Measurements from ENCODE around the gene GGACT.

Gene GGACT

GRCh38 chr13:100588331-100589177, at the start of gene GGACT:
Gene GGACT (minus strand): TSS chr13:100588789. CDS start chr13:100532591, 56,198 bp downstream.
- Histone ChIP-seq H3K79me2 (ENCODE audit: control insufficient read depth, insufficient read depth, low read length, unreplicated experiment) (no peaks in the 10 kb centered on the region), H3K27me3 (ENCODE audit: insufficient read depth, low read length) (no peaks in the 10 kb centered on the region), H3K27ac (ENCODE audit: low read depth, low read length) (peak within 1 kb of the TSS; percentile 30; the same call in 1 of the 2 replicates), H3K36me3 (ENCODE audit: insufficient read depth, low read length) (no peaks in the 10 kb centered on the region), H3K4me1 (ENCODE audit: control insufficient read depth, insufficient read depth, low read length, unreplicated experiment) (peaks cover 6% of the 10 kb centered on the region), H2AFZ (ENCODE audit: low read length, unreplicated experiment) (peak within 1 kb of the TSS; percentile 99), H3K4me3 (ENCODE audit: low read depth, low read length) (peak within 1 kb of the TSS; percentile 94)

GRCh38 chr13:100637796-100638195, 49.2 kb upstream of the GGACT start:
- Histone ChIP-seq H3K27ac (ENCODE audit: low read depth, low read length) (no peak overlapping the region), H3K79me2 (ENCODE audit: control insufficient read depth, insufficient read depth, low read length, unreplicated experiment) (no peaks in the 10 kb centered on the region), H3K36me3 (ENCODE audit: insufficient read depth, low read length) (no peaks in the 10 kb centered on the region), H3K27me3 (ENCODE audit: insufficient read depth, low read length) (no peaks in the 10 kb centered on the region), H3K4me3 (ENCODE audit: low read depth, low read length) (no peak overlapping the region), H2AFZ (ENCODE audit: low read length, unreplicated experiment) (no peak overlapping the region), H3K4me1 (ENCODE audit: control insufficient read depth, insufficient read depth, low read length, unreplicated experiment) (no peaks in the 10 kb centered on the region)

GRCh38 chr13:100637380-100637779, 48.8 kb upstream of the GGACT start:
- Histone ChIP-seq H3K4me3 (ENCODE audit: low read depth, low read length) (no peak overlapping the region), H3K4me1 (ENCODE audit: control insufficient read depth, insufficient read depth, low read length, unreplicated experiment) (no peaks in the 10 kb centered on the region), H3K79me2 (ENCODE audit: control insufficient read depth, insufficient read depth, low read length, unreplicated experiment) (no peaks in the 10 kb centered on the region), H2AFZ (ENCODE audit: low read length, unreplicated experiment) (no peak overlapping the region), H3K27me3 (ENCODE audit: insufficient read depth, low read length) (no peaks in the 10 kb centered on the region), H3K27ac (ENCODE audit: low read depth, low read length) (no peak overlapping the region), H3K36me3 (ENCODE audit: insufficient read depth, low read length) (no peaks in the 10 kb centered on the region)

GRCh38 chr13:100636441-100636840, 47.9 kb upstream of the GGACT start:
- Histone ChIP-seq H2AFZ (ENCODE audit: low read length, unreplicated experiment) (no peak overlapping the region), H3K79me2 (ENCODE audit: control insufficient read depth, insufficient read depth, low read length, unreplicated experiment) (no peaks in the 10 kb centered on the region), H3K27me3 (ENCODE audit: insufficient read depth, low read length) (no peaks in the 10 kb centered on the region), H3K27ac (ENCODE audit: low read depth, low read length) (no peak overlapping the region), H3K36me3 (ENCODE audit: insufficient read depth, low read length) (no peaks in the 10 kb centered on the region), H3K4me3 (ENCODE audit: low read depth, low read length) (no peak overlapping the region), H3K4me1 (ENCODE audit: control insufficient read depth, insufficient read depth, low read length, unreplicated experiment) (no peaks in the 10 kb centered on the region)

GRCh38 chr13:100636004-100636403, 47.4 kb upstream of the GGACT start:
- H3K4me3 ChIP-seq (ENCODE audit: low read depth, low read length) = no peak overlapping the region
- H3K4me1 ChIP-seq (ENCODE audit: control insufficient read depth, insufficient read depth, low read length, unreplicated experiment) = no peaks in the 10 kb centered on the region
- no peaks in the 10 kb centered on the region for H3K36me3 ChIP-seq (ENCODE audit: insufficient read depth, low read length)
- no peaks in the 10 kb centered on the region for H3K79me2 ChIP-seq (ENCODE audit: control insufficient read depth, insufficient read depth, low read length, unreplicated experiment)
- no peak overlapping the region for H2AFZ ChIP-seq (ENCODE audit: low read length, unreplicated experiment)
- no peaks in the 10 kb centered on the region for H3K27me3 ChIP-seq (ENCODE audit: insufficient read depth, low read length)
- H3K27ac ChIP-seq (ENCODE audit: low read depth, low read length) = no peak overlapping the region

- H3K27me3 ChIP-seq (ENCODE audit: insufficient read depth, low read length) = no peaks in the 10 kb centered on the region
- no peaks in the 10 kb centered on the region for H3K36me3 ChIP-seq (ENCODE audit: insufficient read depth, low read length)
- H3K27ac ChIP-seq (ENCODE audit: low read depth, low read length) = no peak overlapping the region
- H2AFZ ChIP-seq (ENCODE audit: low read length, unreplicated experiment) = no peak overlapping the region
- H3K4me1 ChIP-seq (ENCODE audit: control insufficient read depth, insufficient read depth, low read length, unreplicated experiment) = no peaks in the 10 kb centered on the region
- no peak overlapping the region for H3K4me3 ChIP-seq (ENCODE audit: low read depth, low read length)
- H3K79me2 ChIP-seq (ENCODE audit: control insufficient read depth, insufficient read depth, low read length, unreplicated experiment) = no peaks in the 10 kb centered on the region
Observed at GRCh38 chr13:100634696-100635095, 46.1 kb upstream of the GGACT start.

GRCh38 chr13:100633461-100633860, 44.9 kb upstream of the GGACT start:
- H3K27me3 ChIP-seq (ENCODE audit: insufficient read depth, low read length) = no peaks in the 10 kb centered on the region
- no peaks in the 10 kb centered on the region for H3K36me3 ChIP-seq (ENCODE audit: insufficient read depth, low read length)
- H2AFZ ChIP-seq (ENCODE audit: low read length, unreplicated experiment) = no peak overlapping the region
- no peak overlapping the region for H3K4me3 ChIP-seq (ENCODE audit: low read depth, low read length)
- H3K27ac ChIP-seq (ENCODE audit: low read depth, low read length) = peak overlapping the region; percentile 17; the same call in 1 of the 2 replicates
- H3K4me1 ChIP-seq (ENCODE audit: control insufficient read depth, insufficient read depth, low read length, unreplicated experiment) = no peaks in the 10 kb centered on the region
- no peaks in the 10 kb centered on the region for H3K79me2 ChIP-seq (ENCODE audit: control insufficient read depth, insufficient read depth, low read length, unreplicated experiment)

GRCh38 chr13:100630555-100630954, 42.0 kb upstream of the GGACT start:
- H3K27me3 ChIP-seq (ENCODE audit: insufficient read depth, low read length) = no peaks in the 10 kb centered on the region
- no peaks in the 10 kb centered on the region for H3K4me1 ChIP-seq (ENCODE audit: control insufficient read depth, insufficient read depth, low read length, unreplicated experiment)
- H2AFZ ChIP-seq (ENCODE audit: low read length, unreplicated experiment) = no peak overlapping the region
- no peak overlapping the region for H3K27ac ChIP-seq (ENCODE audit: low read depth, low read length)
- no peak overlapping the region for H3K4me3 ChIP-seq (ENCODE audit: low read depth, low read length)
- no peaks in the 10 kb centered on the region for H3K36me3 ChIP-seq (ENCODE audit: insufficient read depth, low read length)
- H3K79me2 ChIP-seq (ENCODE audit: control insufficient read depth, insufficient read depth, low read length, unreplicated experiment) = no peaks in the 10 kb centered on the region

- H3K27ac ChIP-seq (ENCODE audit: low read depth, low read length) = no peak overlapping the region
- no peaks in the 10 kb centered on the region for H3K79me2 ChIP-seq (ENCODE audit: control insufficient read depth, insufficient read depth, low read length, unreplicated experiment)
- no peaks in the 10 kb centered on the region for H3K4me1 ChIP-seq (ENCODE audit: control insufficient read depth, insufficient read depth, low read length, unreplicated experiment)
- H3K27me3 ChIP-seq (ENCODE audit: insufficient read depth, low read length) = no peaks in the 10 kb centered on the region
- no peak overlapping the region for H2AFZ ChIP-seq (ENCODE audit: low read length, unreplicated experiment)
- H3K36me3 ChIP-seq (ENCODE audit: insufficient read depth, low read length) = no peaks in the 10 kb centered on the region
- H3K4me3 ChIP-seq (ENCODE audit: low read depth, low read length) = no peak overlapping the region
Observed at GRCh38 chr13:100627120-100627519, 38.5 kb upstream of the GGACT start.

GRCh38 chr13:100625447-100625846, 36.9 kb upstream of the GGACT start:
- Histone ChIP-seq H3K27ac (ENCODE audit: low read depth, low read length) (no peak overlapping the region), H3K27me3 (ENCODE audit: insufficient read depth, low read length) (no peaks in the 10 kb centered on the region), H3K36me3 (ENCODE audit: insufficient read depth, low read length) (no peaks in the 10 kb centered on the region)

GRCh38 chr13:100620792-100621191, 32.2 kb upstream of the GGACT start:
- Histone ChIP-seq H3K27me3 (ENCODE audit: insufficient read depth, low read length) (no peaks in the 10 kb centered on the region), H3K79me2 (ENCODE audit: control insufficient read depth, insufficient read depth, low read length, unreplicated experiment) (no peaks in the 10 kb centered on the region), H3K4me3 (ENCODE audit: low read depth, low read length) (no peak overlapping the region), H3K27ac (ENCODE audit: low read depth, low read length) (no peak overlapping the region), H3K4me1 (ENCODE audit: control insufficient read depth, insufficient read depth, low read length, unreplicated experiment) (no peaks in the 10 kb centered on the region), H3K36me3 (ENCODE audit: insufficient read depth, low read length) (no peaks in the 10 kb centered on the region), H2AFZ (ENCODE audit: low read length, unreplicated experiment) (no peak overlapping the region)

More at GRCh38 chr13:100625447-100625846, 36.9 kb upstream of the GGACT start:
- no peaks in the 10 kb centered on the region for H3K4me1 ChIP-seq (ENCODE audit: control insufficient read depth, insufficient read depth, low read length, unreplicated experiment)
- H3K4me3 ChIP-seq (ENCODE audit: low read depth, low read length) = no peak overlapping the region
- H2AFZ ChIP-seq (ENCODE audit: low read length, unreplicated experiment) = no peak overlapping the region
- no peaks in the 10 kb centered on the region for H3K79me2 ChIP-seq (ENCODE audit: control insufficient read depth, insufficient read depth, low read length, unreplicated experiment)
